Lower leg skin (tissue), 4 donors: ENCODE data around the gene MT1B. TPM values are rescaled to one million over a fixed set of nuclear protein-coding genes. Genes with fewer than 3 reads are reported as not detected.

Experiments used
- DNase-seq, 2 donors: peaks; one replicate each; pipeline ENCODE4 v3.0.0-alpha.2; 2019; ENCODE audit warnings: low spot score in 2 of 2
- H3K4me3 ChIP-seq: fragments of 200-600 bp; sonication (generic); 2 replicates; pipeline ENCODE4 v1.5.1; 2017; ENCODE audit warnings: mild to moderate bottlenecking, low read depth; ENCODE audit not compliant: poor library complexity, severe bottlenecking
- CTCF ChIP-seq, 3 donors: fragments of 450-650 bp; IDR thresholded peaks; one replicate each; pipeline ENCODE4 v1.5.1; 2016; ENCODE audit warnings: antibody characterized with exemption in 3 of 3, mild to moderate bottlenecking in 3 of 3, moderate library complexity in 2 of 3
- POLR2A ChIP-seq, 2 donors: fragments of 450-650 bp; IDR thresholded peaks; one replicate each; pipeline ENCODE4 v1.6.1; 2016 to 2017; ENCODE audit warnings: antibody characterized with exemption in 2 of 2, mild to moderate bottlenecking in 1 of 2, moderate library complexity in 1 of 2
- WGBS, 2 donors: methylation state at CpG; one replicate each; pipeline ENCODE4 v1.1.5; 2018; 5-methylcytosine and 5-hydroxymethylcytosine counted together
- intact Hi-C: fragments of 100-400 bp; cut with DNase I; formaldehyde crosslinking; loops from one replicate; pipeline ENCODE4 v1.15.0; 2023; ENCODE audit warnings: low total_unique reads
- total RNA-seq, 4 donors: library from RNA; depleted of rRNA; stranded (reverse); fragments of >200 nt; gene quantifications; one replicate each; pipeline ENCODE4 v1.1.0, GENCODE V29; 2016

MT1B gene
- total RNA-seq, 4 donors from 2014 or later, result not detected

DNA sequence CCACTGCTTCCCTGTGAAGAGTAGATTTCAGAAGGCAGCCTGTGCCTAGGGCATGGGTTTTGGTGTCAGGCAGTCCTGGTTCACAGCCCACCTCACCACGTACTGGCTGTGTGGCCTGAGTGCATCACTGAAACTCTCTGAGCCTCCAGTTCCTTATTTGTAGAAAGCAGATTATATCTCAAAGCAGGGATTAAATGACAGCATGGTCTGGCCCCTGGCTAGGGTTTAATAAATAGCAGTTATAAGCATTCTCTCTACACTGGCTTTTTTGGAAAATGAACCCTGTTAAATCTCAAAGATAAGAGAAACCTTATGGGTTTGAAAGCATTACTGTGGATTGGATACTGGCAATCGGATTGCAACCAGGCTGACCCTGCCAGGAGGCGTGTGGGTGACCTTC lies 22.2 kb upstream of the MT1B start:
- WGBS, 2 donors, result 79% methylated on average over 3 of the region's 3 CpGs
- DNase-seq, result no peak
- intact Hi-C loops, result no loop called here
- TF ChIP-seq POLR2A (IDR thresholded peaks at IDR 0.05) (no peak), CTCF (IDR thresholded peaks at IDR 0.05) (no peak)
- H3K4me3 ChIP-seq, result no peak overlapping the region

- TF ChIP-seq POLR2A (IDR thresholded peaks at IDR 0.05) (no peak), CTCF (IDR thresholded peaks at IDR 0.05) (no peak)
- no peak overlapping the region for H3K4me3 ChIP-seq
- WGBS, 2 donors, result 78 to 79% methylated on average over 3 of the region's 3 CpGs
- DNase-seq, result no peak
- intact Hi-C loops, result no loop called here
These were observed 21.6 kb upstream of the MT1B start for GRCh38 chr16:56630134-56630533.

DNA sequence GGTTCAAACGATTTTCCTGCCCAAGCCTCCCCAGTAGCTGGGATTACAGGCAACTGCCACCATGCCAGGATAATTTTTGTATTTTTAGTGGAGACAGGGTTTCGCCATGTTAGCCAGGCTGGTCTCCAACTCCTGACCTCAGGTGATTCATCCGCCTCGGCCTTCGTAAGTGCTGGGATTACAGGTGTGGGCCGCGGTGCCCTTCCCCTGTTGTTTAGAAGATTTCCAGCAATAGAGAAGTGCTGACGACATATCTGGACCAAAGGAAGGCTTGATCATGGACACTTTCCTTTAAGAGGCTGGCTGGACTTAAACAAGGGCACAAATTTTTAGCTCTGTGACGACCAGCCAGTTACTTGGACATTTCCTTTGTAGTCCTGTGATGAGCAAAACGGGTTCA lies 20.5 kb upstream of the MT1B start:
- intact Hi-C loops, result no loop called here
- 88 to 93% methylated on average over 10 of the region's 10 CpGs for WGBS, 2 donors
- TF ChIP-seq POLR2A (IDR thresholded peaks at IDR 0.05) (no peak), CTCF (IDR thresholded peaks at IDR 0.05) (no peak)
- no peak overlapping the region for H3K4me3 ChIP-seq
- DNase-seq, result no peak

- 46 to 47% methylated on average over 14 of the region's 14 CpGs for WGBS, 2 donors
- peak overlapping the region; percentile 21 for H3K4me3 ChIP-seq
- intact Hi-C loops, result no loop called here
- no peak for TF ChIP-seq CTCF (IDR thresholded peaks at IDR 0.05)
- TF ChIP-seq POLR2A (IDR thresholded peaks at IDR 0.05), result no peak
- no peak for DNase-seq
These were observed 19.9 kb upstream of the MT1B start for GRCh38 chr16:56631832-56632155.

- intact Hi-C loops, result no loop called here
- DNase-seq, result peak; percentile 46 to 95
- 5 to 7% methylated on average over 26 to 50 of the region's 61 CpGs for WGBS, 2 donors
- peak within 1 kb of the TSS; percentile 21 for H3K4me3 ChIP-seq
- TF ChIP-seq POLR2A (IDR thresholded peaks at IDR 0.05) (no peak), CTCF (IDR thresholded peaks at IDR 0.05) (no peak)
These were observed 19.4 kb upstream of the MT1B start, which contains the start of gene MT1M for GRCh38 chr16:56632156-56632847. TSS of gene MT1M (plus strand) at chr16:56632659. CDS start at chr16:56632732, 73 bp downstream.

DNA sequence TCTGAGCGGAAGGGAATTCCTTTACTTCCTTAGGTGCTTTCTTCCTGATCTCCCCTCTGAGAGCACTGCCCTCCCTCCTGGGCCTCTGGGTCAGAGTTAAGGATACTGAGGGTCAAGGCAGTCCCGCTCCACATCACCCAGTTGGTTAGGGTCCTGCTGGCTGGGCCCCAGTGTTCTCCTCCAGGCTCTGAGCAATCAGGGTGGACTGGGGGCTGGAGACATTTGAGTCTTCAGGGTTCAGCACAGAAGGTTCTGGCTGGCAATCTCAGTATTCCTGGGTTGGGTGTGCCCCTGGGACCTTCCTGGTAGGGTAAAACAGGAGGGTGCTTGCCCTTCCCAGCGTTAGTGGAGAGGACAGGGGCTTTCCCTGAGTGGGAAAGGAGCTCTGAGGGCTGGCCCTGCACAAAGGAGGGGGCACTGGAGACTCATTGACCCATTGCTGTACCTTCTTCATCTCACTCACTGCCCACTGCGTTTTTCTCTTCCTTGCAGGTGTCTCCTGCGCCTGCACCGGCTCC lies 18.8 kb upstream of the MT1B start:
- DNase-seq, result no peak
- intact Hi-C loops, result no loop called here
- WGBS, 2 donors, result 26 to 39% methylated on average over 6 of the region's 6 CpGs
- H3K4me3 ChIP-seq, result peak overlapping the region; percentile 21
- TF ChIP-seq POLR2A (IDR thresholded peaks at IDR 0.05) (no peak), CTCF (IDR thresholded peaks at IDR 0.05) (no peak)
